Epithelial cell of prostate (primary cell): Measurements from ENCODE around the gene ZNF354C.

Experiments used
- DNase-seq: peaks from one replicate; pipeline ENCODE4 v3.0.0-alpha.2; 2011; ENCODE audit warnings: low read depth, low spot score
- H3K27ac ChIP-seq: fragments of 450-650 bp; 2 replicates; pipeline ENCODE4 v1.5.1; 2017; ENCODE audit warnings: mild to moderate bottlenecking

ZNF354C gene

DNA sequence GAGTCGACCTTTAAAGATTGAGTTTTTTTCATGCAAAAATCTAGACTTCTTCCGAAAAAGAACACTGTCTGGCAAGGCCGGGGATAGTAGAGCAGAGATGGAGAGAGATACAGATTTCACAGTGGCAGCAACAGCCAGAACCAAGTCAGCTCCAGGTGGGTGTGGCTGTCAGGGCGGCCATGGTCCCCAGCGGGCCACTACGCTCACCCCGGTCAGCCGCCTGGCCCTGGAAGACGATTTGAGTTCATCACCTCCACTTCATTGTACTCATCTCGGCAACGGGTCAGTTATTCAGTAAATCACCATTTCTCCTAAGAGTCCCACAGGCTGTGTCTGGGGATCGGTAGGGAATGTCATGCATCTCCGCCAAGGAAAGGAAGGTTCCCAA, 53.0 kb downstream of the ZNF354C start:
- no peak overlapping the region for H3K27ac ChIP-seq

GRCh38 chr5:179113945-179114641, 53.9 kb downstream of the ZNF354C start:
- no peak overlapping the region for H3K27ac ChIP-seq
- no peak for DNase-seq

More for the DNA sequence above, 53.0 kb downstream of the ZNF354C start:
- DNase-seq, result no peak

- no peak overlapping the region for H3K27ac ChIP-seq
- DNase-seq, result no peak
Measured at GRCh38 chr5:179114756-179115155, 54.6 kb downstream of the ZNF354C start.

GRCh38 chr5:179115307-179115706, 55.1 kb downstream of the ZNF354C start:
- no peak overlapping the region for H3K27ac ChIP-seq
- DNase-seq, result no peak

DNA sequence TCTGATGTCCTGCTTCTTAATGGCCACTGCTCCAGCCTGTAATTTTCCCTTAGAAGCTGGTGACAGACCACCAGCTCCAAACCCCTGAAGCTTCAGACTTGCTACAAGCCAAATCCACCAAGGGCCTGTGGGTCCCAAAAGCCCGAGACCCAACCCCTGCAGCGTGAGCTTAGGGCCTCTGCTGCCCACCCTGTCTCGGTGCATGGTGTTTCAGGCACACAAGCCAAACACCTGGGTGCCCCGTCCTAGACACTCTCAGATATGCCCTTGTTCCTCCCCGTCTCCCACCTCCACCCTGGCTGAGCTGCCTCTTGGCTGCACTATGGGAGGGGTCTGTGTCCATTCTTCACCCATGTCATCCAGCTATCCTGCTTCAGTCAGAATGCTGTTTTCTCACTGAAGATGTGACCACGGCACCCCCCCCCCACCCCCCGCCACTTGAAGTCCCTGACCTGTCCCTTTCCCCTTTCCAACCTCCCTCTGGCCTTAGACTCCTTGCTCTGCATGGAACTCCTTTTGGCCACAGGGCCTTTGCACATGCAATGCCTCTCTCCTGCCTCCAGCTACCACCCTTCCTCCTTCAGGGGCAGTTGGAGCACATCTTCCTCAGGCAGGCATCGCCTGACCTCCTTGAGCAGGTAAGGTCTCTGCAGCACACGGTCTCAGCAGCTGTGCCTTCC, 55.8 kb downstream of the ZNF354C start:
- no peak overlapping the region for H3K27ac ChIP-seq
- no peak for DNase-seq

DNA sequence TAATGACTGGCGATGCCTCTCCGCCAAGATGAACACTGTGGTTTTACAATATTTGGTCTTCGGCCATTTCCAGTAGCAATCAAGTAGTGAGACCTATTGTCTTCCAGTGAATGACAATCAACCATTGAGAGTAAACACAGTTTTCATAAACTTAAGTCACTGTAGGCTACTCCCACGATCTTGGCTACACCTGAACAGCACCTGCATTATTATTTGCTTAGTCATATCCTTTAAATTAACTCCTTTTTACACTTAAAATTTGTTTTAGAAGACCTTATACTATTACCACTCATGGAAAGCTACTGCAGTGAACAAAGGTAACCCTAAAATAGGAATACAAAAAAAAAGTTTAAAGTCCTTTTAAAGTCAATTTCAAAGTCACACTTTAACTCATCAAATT, 58.2 kb downstream of the ZNF354C start:
- no peak overlapping the region for H3K27ac ChIP-seq
- no peak for DNase-seq

DNA sequence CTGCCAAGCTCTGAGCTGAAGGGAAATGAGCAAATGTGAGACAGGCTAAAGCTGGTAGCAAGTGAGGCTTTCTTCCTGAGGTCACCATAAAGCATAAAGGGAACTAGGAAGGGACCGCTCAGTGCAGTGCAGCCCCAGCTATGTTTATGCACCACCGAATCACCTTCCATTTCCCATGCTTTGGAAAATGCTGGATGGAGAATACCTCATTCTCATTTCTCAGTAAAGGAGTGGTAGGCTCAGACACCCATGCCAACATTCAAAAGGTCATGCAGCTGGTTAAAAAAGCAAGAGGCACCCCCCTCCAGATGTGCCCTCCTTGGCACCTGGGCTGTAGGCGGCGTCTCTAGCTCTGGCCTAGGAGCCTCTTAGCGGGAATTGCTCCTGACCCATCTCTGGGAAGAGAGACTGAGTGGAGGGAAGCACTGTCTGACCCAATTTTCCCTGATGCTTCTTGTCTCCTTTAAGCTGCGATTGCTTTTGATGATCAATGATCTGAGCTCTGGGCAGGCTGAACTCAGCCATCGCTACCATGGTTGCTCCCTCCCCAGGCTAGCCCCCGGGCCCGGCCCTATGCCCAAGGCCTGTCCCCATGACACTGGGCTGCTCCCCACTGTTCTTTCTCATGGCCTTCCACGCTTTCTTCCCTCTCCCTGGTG, 58.7 kb downstream of the ZNF354C start:
- DNase-seq, result no peak
- H3K27ac ChIP-seq, result no peak overlapping the region

- DNase-seq, result no peak
- no peak overlapping the region for H3K27ac ChIP-seq
Measured at GRCh38 chr5:179119415-179120170, 59.4 kb downstream of the ZNF354C start.

DNA sequence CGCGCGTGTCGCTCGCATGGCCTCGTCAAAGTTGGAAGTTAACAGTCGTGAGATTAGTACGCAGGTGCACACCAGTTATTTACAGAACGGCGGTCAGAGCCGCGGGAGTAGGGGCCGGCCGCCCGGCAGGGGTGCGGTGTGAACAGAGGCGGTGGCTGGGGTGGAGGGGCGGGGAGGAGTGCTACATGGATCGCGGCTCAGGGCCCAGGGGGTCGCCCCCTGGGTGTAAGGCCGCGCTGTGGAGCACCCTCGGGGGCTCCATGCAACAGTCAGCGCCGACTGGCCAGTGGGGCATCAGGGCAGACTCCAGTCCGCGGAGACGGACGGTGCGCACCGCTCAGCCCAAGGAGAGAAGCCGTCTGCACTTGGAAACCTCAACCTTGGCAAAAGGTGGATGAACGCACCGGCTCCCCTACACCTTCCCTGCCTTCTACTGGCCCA, 60.3 kb downstream of the ZNF354C start:
- H3K27ac ChIP-seq, result no peak overlapping the region
- DNase-seq, result no peak

DNA sequence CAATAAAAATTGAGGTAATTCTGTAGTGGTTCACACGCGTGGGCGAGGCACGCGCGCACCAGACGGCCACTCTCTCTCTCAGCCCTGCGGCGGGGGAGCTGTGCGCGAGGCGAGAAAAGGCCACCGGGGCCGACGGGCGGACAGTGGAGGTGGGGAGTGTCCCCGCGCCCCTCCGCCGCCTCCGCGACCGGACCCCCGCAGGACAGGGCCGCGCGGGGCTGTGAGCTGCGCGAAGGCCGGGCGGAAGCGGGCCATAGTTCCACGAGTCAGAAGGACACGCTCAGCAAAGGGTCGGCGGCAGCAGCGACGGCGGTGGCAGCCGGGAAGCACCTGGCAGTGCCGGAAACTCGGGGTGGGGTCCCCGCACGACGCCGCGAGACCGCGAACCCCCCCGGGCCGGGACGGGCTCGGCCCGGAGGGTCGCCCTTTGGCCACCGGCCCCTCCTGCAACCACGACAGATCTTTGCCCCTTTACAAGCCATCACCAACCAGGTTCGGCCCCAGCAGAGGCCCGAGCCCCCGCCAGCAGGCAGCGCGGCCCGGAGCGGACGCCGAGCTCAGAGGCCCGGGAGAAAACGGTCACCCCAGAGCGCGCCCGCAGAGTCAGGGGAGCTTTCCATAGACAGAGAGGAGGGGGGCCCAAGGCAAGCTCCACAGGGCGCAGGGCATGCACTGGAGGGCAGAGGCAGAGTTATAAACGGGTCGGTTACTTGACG, 60.9 kb downstream of the ZNF354C start:
- no peak for DNase-seq

DNA sequence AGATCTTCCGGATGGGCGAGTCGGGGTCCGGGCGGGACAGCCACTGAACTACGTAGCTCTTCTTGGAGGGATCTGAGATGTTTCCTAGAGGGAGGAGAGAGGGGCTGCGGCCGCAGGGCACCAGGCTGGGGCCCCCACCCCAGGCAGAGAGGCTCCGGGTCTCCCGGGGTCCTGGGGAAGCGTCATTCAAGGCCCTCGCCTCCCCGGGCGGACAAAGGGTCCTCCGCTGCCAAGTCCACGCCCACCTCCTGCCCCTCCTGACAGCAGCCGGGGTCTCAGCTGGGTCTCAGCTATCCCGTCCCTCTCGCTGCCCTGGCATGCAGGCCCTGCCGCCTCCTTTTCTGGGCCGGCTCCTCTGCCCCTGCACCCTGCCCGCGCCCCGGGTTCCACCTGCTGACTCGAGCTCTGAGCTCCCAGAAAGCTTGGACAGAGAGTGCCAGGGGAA, 61.5 kb downstream of the ZNF354C start:
- no peak overlapping the region for H3K27ac ChIP-seq
- DNase-seq, result no peak

More for the DNA sequence above, 60.9 kb downstream of the ZNF354C start:
- H3K27ac ChIP-seq, result no peak overlapping the region

- no peak overlapping the region for H3K27ac ChIP-seq
- no peak for DNase-seq
Measured at GRCh38 chr5:179122411-179123108, 62.4 kb downstream of the ZNF354C start.

- no peak for DNase-seq
- no peak overlapping the region for H3K27ac ChIP-seq
Measured at GRCh38 chr5:179123109-179123426, 62.9 kb downstream of the ZNF354C start.

- no peak overlapping the region for H3K27ac ChIP-seq
Measured at GRCh38 chr5:179123491-179124272, 63.5 kb downstream of the ZNF354C start.

DNA sequence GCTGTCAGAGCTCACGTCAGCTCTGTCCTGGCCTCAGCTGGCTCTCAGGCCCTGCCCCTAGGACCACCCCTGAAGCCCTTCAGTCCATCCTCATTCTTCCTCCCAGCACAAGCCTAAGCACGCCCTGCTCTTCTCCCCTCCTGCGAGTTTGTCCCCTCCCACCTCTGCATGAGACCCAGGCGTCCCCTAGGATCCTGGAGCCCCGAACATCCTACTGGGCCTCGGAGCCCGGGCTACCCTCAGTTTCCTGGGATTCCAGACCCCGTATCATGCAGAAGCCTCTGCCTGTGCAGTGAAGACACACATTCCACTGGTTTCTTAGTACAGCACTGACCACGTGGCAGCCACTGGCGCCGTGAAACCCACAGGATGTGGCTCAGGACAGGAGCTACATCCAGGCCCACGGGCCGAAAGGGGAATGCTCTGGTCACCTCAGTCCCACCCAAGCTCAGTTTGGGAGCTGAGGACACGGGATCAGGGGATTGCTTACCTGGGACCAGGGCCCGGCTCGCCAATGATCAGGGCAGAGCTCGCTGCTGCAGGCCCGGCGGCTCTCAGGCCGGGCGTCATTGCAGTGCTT, 64.2 kb downstream of the ZNF354C start:
- H3K27ac ChIP-seq, result no peak overlapping the region
- no peak for DNase-seq

More at GRCh38 chr5:179123491-179124272, 63.5 kb downstream of the ZNF354C start:
- no peak for DNase-seq

- no peak overlapping the region for H3K27ac ChIP-seq
Measured at GRCh38 chr5:179124853-179125788, 64.9 kb downstream of the ZNF354C start.

DNA sequence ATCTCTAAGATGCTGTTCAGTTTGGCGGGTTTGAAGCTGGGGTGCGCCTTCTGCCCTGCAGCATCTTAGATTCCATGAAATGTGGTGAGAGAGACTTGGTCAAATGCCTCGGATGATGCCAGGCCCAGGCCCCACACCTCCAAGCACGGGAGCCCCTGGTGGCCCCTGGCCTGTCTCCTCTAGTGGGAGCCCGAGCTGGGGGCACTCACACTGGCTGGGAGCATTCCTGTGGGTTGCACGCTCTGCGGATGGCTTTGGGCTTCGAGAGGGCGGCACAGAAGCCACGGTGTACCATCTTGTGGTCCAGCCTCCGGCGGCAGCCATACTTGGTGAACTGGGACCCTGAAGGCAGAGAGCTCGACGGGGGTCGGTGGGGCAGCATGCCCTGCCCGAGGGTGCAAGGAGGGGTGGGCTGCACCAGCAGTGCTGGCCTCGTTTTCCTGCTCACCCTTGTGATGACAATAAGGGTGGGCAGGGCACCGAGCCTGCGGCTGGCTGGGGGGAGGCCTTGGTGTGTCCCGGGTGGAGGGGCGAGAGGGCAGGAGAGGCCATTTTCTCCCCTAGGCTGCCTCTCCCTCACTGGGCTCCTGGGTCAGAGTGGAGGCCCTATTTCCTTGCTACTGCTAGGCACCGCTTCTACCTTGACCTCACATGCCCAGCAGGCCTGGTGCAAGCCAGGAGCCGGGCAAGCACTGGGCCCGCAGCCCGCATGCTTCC, 65.8 kb downstream of the ZNF354C start:
- no peak for DNase-seq
- H3K27ac ChIP-seq, result no peak overlapping the region

More at GRCh38 chr5:179124853-179125788, 64.9 kb downstream of the ZNF354C start:
- DNase-seq, result no peak
